Panc1 (cell line): Measurements from ENCODE around the gene STXBP5L.

Experiments
- POLR2AphosphoS5 ChIP-seq: IDR thresholded peaks from 2 replicates; pipeline ENCODE4 v1.6.1; 2012; ENCODE audit warnings: mild to moderate bottlenecking, low read depth, low read length, moderate library complexity
- TF ChIP-seq, protein P1 (sequence below): fragments of 450-650 bp; IDR thresholded peaks from 2 replicates; pipeline ENCODE4 v1.5.1; 2017; ENCODE audit warnings: mild to moderate bottlenecking

- TF ChIP-seq, protein P1, sequence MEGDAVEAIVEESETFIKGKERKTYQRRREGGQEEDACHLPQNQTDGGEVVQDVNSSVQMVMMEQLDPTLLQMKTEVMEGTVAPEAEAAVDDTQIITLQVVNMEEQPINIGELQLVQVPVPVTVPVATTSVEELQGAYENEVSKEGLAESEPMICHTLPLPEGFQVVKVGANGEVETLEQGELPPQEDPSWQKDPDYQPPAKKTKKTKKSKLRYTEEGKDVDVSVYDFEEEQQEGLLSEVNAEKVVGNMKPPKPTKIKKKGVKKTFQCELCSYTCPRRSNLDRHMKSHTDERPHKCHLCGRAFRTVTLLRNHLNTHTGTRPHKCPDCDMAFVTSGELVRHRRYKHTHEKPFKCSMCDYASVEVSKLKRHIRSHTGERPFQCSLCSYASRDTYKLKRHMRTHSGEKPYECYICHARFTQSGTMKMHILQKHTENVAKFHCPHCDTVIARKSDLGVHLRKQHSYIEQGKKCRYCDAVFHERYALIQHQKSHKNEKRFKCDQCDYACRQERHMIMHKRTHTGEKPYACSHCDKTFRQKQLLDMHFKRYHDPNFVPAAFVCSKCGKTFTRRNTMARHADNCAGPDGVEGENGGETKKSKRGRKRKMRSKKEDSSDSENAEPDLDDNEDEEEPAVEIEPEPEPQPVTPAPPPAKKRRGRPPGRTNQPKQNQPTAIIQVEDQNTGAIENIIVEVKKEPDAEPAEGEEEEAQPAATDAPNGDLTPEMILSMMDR: no peak
- TF ChIP-seq POLR2AphosphoS5: no peak
Observed at GRCh38 chr3:120983321-120983665, 75.3 kb downstream of the STXBP5L start.
